ENCODE results near the gene RPL32. TPM values are rescaled to one million over a fixed set of nuclear protein-coding genes. Genes with fewer than 3 reads are reported as not detected.

The RPL32 gene
- total and polyA plus RNA-seq, 2 donors from 2014 or later: 1,227 to 2,612 TPM

GRCh38 chr3:12828751-12829150 lies 12.6 kb downstream of the RPL32 start:
- intact Hi-C loops (cut with DNase I): no loop called here
- no peak for TF ChIP-seq CTCF (IDR thresholded peaks at IDR 0.05; ENCODE audit: borderline replicate concordance, extremely low read depth, insufficient read depth)
- H3K4me1 ChIP-seq (ENCODE audit: control insufficient read depth in 2 of 3, insufficient read depth in 2 of 3, low read depth in 1 of 3, low read length in 3 of 3): no peaks in the 10 kb centered on the region
- H3K9me3 ChIP-seq (ENCODE audit: control insufficient read depth in 2 of 3, insufficient read depth in 1 of 3, low read length in 3 of 3): no peaks in the 10 kb centered on the region
- H3K27me3 ChIP-seq (ENCODE audit: control insufficient read depth, insufficient read depth, low read length): no peaks in the 10 kb centered on the region
- DNase-seq (no peak), FAIRE-seq (no peak)
- no peak overlapping the region for H3K27ac ChIP-seq (ENCODE audit: low read depth in 2 of 2, low read length in 2 of 2)
- no peak overlapping the region for H3K4me3 ChIP-seq (ENCODE audit: low read length in 3 of 3)
- peaks cover 0 to 9% (median under 1%) of the 10 kb centered on the region in 3 donors for H3K36me3 ChIP-seq (ENCODE audit: control insufficient read depth in 2 of 3, insufficient read depth in 3 of 3, low read length in 3 of 3)
- H3K9ac ChIP-seq (ENCODE audit: low read length in 3 of 3): no peak overlapping the region

- H3K9me3 ChIP-seq (ENCODE audit: control insufficient read depth in 2 of 3, insufficient read depth in 1 of 3, low read length in 3 of 3): no peaks in the 10 kb centered on the region
- no peak overlapping the region for H3K27ac ChIP-seq (ENCODE audit: low read depth in 2 of 2, low read length in 2 of 2)
- H3K9ac ChIP-seq (ENCODE audit: low read length in 3 of 3): no peak overlapping the region
- FAIRE-seq: no peak
- H3K4me3 ChIP-seq (ENCODE audit: low read length in 3 of 3): no peak overlapping the region
- no peaks in the 10 kb centered on the region for H3K4me1 ChIP-seq (ENCODE audit: control insufficient read depth in 2 of 3, insufficient read depth in 2 of 3, low read depth in 1 of 3, low read length in 3 of 3)
- H3K27me3 ChIP-seq (ENCODE audit: control insufficient read depth, insufficient read depth, low read length): no peaks in the 10 kb centered on the region
- DNase-seq: no peak
- intact Hi-C loops (cut with DNase I): no loop called here
- TF ChIP-seq CTCF (IDR thresholded peaks at IDR 0.05; ENCODE audit: borderline replicate concordance, extremely low read depth, insufficient read depth): no peak
- H3K36me3 ChIP-seq (ENCODE audit: control insufficient read depth in 2 of 3, insufficient read depth in 3 of 3, low read length in 3 of 3): no peaks in the 10 kb centered on the region
Measured at GRCh38 chr3:12825156-12825555, 16.2 kb downstream of the RPL32 start.

- Histone ChIP-seq H3K9ac (ENCODE audit: low read length in 3 of 3) (no peak overlapping the region), H3K4me3 (ENCODE audit: low read length in 3 of 3) (no peak overlapping the region), H3K4me1 (ENCODE audit: control insufficient read depth in 2 of 3, insufficient read depth in 2 of 3, low read depth in 1 of 3, low read length in 3 of 3) (no peaks in the 10 kb centered on the region), H3K36me3 (ENCODE audit: control insufficient read depth in 2 of 3, insufficient read depth in 3 of 3, low read length in 3 of 3) (no peaks in the 10 kb centered on the region), H3K27me3 (ENCODE audit: control insufficient read depth, insufficient read depth, low read length) (no peaks in the 10 kb centered on the region), H3K9me3 (ENCODE audit: control insufficient read depth in 2 of 3, insufficient read depth in 1 of 3, low read length in 3 of 3) (no peaks in the 10 kb centered on the region), H3K27ac (ENCODE audit: low read depth in 2 of 2, low read length in 2 of 2) (no peak overlapping the region)
- intact Hi-C loops (cut with DNase I): no loop called here
- FAIRE-seq (no peak), DNase-seq (no peak)
- no peak for TF ChIP-seq CTCF (IDR thresholded peaks at IDR 0.05; ENCODE audit: borderline replicate concordance, extremely low read depth, insufficient read depth)
Measured at GRCh38 chr3:12824299-12824698, 17.1 kb downstream of the RPL32 start.

GRCh38 chr3:12822725-12823373 lies 18.5 kb downstream of the RPL32 start:
- Histone ChIP-seq H3K9ac (ENCODE audit: low read length in 3 of 3) (no peak overlapping the region), H3K4me1 (ENCODE audit: control insufficient read depth in 2 of 3, insufficient read depth in 2 of 3, low read depth in 1 of 3, low read length in 3 of 3) (no peaks in the 10 kb centered on the region), H3K9me3 (ENCODE audit: control insufficient read depth in 2 of 3, insufficient read depth in 1 of 3, low read length in 3 of 3) (no peaks in the 10 kb centered on the region), H3K27ac (ENCODE audit: low read depth in 2 of 2, low read length in 2 of 2) (no peak overlapping the region), H3K36me3 (ENCODE audit: control insufficient read depth in 2 of 3, insufficient read depth in 3 of 3, low read length in 3 of 3) (no peaks in the 10 kb centered on the region), H3K27me3 (ENCODE audit: control insufficient read depth, insufficient read depth, low read length) (no peaks in the 10 kb centered on the region), H3K4me3 (ENCODE audit: low read length in 3 of 3) (no peak overlapping the region)
- TF ChIP-seq CTCF (IDR thresholded peaks at IDR 0.05; ENCODE audit: borderline replicate concordance, extremely low read depth, insufficient read depth): peak; percentile 5
- intact Hi-C loops (cut with DNase I): no loop called here
- no peak for FAIRE-seq
- DNase-seq: peak in 1 of 5 donors; percentile 52

Measured in kidney (tissue), 14 donors.